Measurements from ENCODE around the gene GFOD1. TPM values are rescaled to one million over a fixed set of nuclear protein-coding genes. Genes with fewer than 3 reads are reported as not detected.
A peak's percentile ranks its signal among the peaks of the same experiment; 100 is the strongest.

The GFOD1 gene
- total and polyA plus RNA-seq, 4 donors = 2.6 to 16.8 (median 5.0) TPM

- DNase-seq (ENCODE audit: low spot score) = no peak
- peaks cover 0 to 2% (median 0%) of the 10 kb centered on the region in 4 donors for H3K36me3 ChIP-seq (ENCODE audit: control insufficient read depth in 4 of 4, insufficient read depth in 3 of 4, low read depth in 1 of 4, low read length in 3 of 4)
- TF ChIP-seq FOXA1 (IDR thresholded peaks at IDR 0.05) = no peak
- no peak for TF ChIP-seq HNF4A (conservative IDR thresholded peaks at IDR 0.05)
- TF ChIP-seq JUND (IDR thresholded peaks at IDR 0.05) = no peak
- TF ChIP-seq CTCF (IDR thresholded peaks at IDR 0.05; ENCODE audit: low read depth, low read length, missing input control) = no peak
- TF ChIP-seq MAX (IDR thresholded peaks at IDR 0.05) = no peak
- no peak for TF ChIP-seq EGR1 (IDR thresholded peaks at IDR 0.05; ENCODE audit: low read depth in 2 of 2)
- no peak for TF ChIP-seq YY1 (IDR thresholded peaks at IDR 0.05)
- no peak for TF ChIP-seq FOXA2 (IDR thresholded peaks at IDR 0.05)
- no peak for TF ChIP-seq RAD21 (IDR thresholded peaks at IDR 0.05)
- TF ChIP-seq RXRA (IDR thresholded peaks at IDR 0.05) = no peak
- no peak for TF ChIP-seq SP1 (IDR thresholded peaks at IDR 0.05)
- TF ChIP-seq REST (IDR thresholded peaks at IDR 0.05) = no peak
- H3K4me3 ChIP-seq (ENCODE audit: low read depth in 1 of 3, low read length in 3 of 3) = no peak overlapping the region
- peak overlapping the region in 1 of 2 donors; percentile 21 for H3K27ac ChIP-seq (ENCODE audit: low read depth in 1 of 2, low read length in 2 of 2)
- peaks cover 0 to 23% (median 4%) of the 10 kb centered on the region in 4 donors for H3K4me1 ChIP-seq (ENCODE audit: control insufficient read depth in 4 of 4, insufficient read depth in 4 of 4, low read length in 3 of 4)
- no peaks in the 10 kb centered on the region for H3K27me3 ChIP-seq (ENCODE audit: control insufficient read depth in 4 of 4, insufficient read depth in 4 of 4, low read length in 3 of 4)
- no peaks in the 10 kb centered on the region for H3K9me3 ChIP-seq (ENCODE audit: control insufficient read depth in 4 of 4, low read length in 3 of 4)
- no peak overlapping the region for H3K9ac ChIP-seq (ENCODE audit: low read depth in 1 of 2, low read length in 2 of 2)
- WGBS = 84% methylated on average over 13 of the region's 13 CpGs
Observed at GRCh38 chr6:13428583-13429405, 58.6 kb downstream of the GFOD1 start.

- no peaks in the 10 kb centered on the region for H3K9me3 ChIP-seq (ENCODE audit: control insufficient read depth in 4 of 4, low read length in 3 of 4)
- no peak overlapping the region for H3K4me3 ChIP-seq (ENCODE audit: low read depth in 1 of 3, low read length in 3 of 3)
- TF ChIP-seq SP1 (IDR thresholded peaks at IDR 0.05) (no peak), HNF4G (IDR thresholded peaks at IDR 0.05) (no peak), FOXA2 (IDR thresholded peaks at IDR 0.05) (no peak), TAF1 (conservative IDR thresholded peaks at IDR 0.05) (no peak)
- H3K27ac ChIP-seq (ENCODE audit: low read depth in 1 of 2, low read length in 2 of 2) = peak overlapping the region in 1 of 2 donors; percentile 21
- peaks cover 0 to 2% (median 0%) of the 10 kb centered on the region in 4 donors for H3K36me3 ChIP-seq (ENCODE audit: control insufficient read depth in 4 of 4, insufficient read depth in 3 of 4, low read depth in 1 of 4, low read length in 3 of 4)
- peaks cover 0 to 23% (median 4%) of the 10 kb centered on the region in 4 donors for H3K4me1 ChIP-seq (ENCODE audit: control insufficient read depth in 4 of 4, insufficient read depth in 4 of 4, low read length in 3 of 4)
- H3K27me3 ChIP-seq (ENCODE audit: control insufficient read depth in 4 of 4, insufficient read depth in 4 of 4, low read length in 3 of 4) = no peaks in the 10 kb centered on the region
- 75% methylated on average over 26 of the region's 26 CpGs for WGBS
- no peak overlapping the region for H3K9ac ChIP-seq (ENCODE audit: low read depth in 1 of 2, low read length in 2 of 2)
- DNase-seq (ENCODE audit: low spot score) = no peak
Observed at GRCh38 chr6:13427801-13428582, 59.4 kb downstream of the GFOD1 start.
